ENCODE measurements around the gene TIAM1. TPM values are rescaled to one million over a fixed set of nuclear protein-coding genes. Genes with fewer than 3 reads are reported as not detected.

The TIAM1 gene
- total and polyA plus RNA-seq, 9 donors: 3.6 to 26.7 (median 7.1) TPM

DNA sequence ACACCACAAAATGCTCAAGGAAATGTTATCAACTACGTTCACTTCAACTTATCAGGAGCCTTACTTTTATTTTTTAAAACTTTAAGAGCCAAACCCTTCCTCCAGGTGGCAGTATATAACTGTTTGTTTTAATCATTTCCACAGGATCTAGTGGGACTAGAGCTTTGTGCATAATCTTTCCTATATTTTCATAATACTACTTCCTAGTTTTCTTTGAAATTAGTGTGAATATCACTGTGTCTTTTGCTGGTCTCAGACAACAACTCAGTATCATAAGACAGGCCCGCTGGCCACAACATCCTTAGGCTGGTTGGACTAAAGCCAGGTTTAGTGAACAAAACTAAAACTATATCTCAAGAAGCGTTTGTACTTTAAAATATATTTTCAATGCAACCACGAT, 145.5 kb downstream of the TIAM1 start:
- no peak for DNase-seq
- intact Hi-C loops (cut with DNase I): loop anchor here in 2 of 4 donors (5.0 to 10.0 kb wide), 2 partner anchors 376 to 1534 kb away; no protein-coding TSS in a partner anchor
- Histone ChIP-seq H3K36me3 (no peaks in the 10 kb centered on the region), H3K27me3 (no peaks in the 10 kb centered on the region), H3K4me3 (no peak overlapping the region), H3K27ac (no peak overlapping the region), H3K4me1 (ENCODE audit: insufficient read depth) (no peaks in the 10 kb centered on the region), H3K9me3 (no peaks in the 10 kb centered on the region)
- TF ChIP-seq EP300 (IDR thresholded peaks at IDR 0.05): no peak
- TF ChIP-seq, protein P1, sequence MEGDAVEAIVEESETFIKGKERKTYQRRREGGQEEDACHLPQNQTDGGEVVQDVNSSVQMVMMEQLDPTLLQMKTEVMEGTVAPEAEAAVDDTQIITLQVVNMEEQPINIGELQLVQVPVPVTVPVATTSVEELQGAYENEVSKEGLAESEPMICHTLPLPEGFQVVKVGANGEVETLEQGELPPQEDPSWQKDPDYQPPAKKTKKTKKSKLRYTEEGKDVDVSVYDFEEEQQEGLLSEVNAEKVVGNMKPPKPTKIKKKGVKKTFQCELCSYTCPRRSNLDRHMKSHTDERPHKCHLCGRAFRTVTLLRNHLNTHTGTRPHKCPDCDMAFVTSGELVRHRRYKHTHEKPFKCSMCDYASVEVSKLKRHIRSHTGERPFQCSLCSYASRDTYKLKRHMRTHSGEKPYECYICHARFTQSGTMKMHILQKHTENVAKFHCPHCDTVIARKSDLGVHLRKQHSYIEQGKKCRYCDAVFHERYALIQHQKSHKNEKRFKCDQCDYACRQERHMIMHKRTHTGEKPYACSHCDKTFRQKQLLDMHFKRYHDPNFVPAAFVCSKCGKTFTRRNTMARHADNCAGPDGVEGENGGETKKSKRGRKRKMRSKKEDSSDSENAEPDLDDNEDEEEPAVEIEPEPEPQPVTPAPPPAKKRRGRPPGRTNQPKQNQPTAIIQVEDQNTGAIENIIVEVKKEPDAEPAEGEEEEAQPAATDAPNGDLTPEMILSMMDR (IDR thresholded peaks at IDR 0.05): peak in 1 of 3 donors; percentile 15
- WGBS, 3 donors: 18 to 35% (median 19%) methylated on average over 4 of the region's 4 CpGs

DNA sequence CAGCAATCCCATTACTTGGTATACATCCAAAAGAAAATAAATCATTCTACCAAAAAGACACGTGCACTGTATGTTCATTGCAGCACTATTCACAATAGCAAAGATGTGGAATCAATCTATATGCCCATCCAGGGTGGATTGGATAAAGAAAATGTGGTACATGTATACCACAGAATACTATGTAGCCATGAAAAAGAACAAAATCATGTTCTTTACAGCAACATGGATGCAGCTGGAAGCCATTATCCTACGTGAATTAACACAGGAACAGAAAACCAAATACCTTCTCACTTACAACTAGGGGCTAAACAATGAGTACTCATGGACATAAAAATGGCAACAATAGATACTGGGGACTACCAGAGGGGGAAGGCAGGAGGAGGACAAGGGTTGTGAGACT, 147.3 kb downstream of the TIAM1 start:
- Histone ChIP-seq H3K36me3 (no peaks in the 10 kb centered on the region), H3K27me3 (no peaks in the 10 kb centered on the region), H3K9me3 (no peaks in the 10 kb centered on the region), H3K27ac (no peak overlapping the region), H3K4me3 (no peak overlapping the region), H3K4me1 (ENCODE audit: insufficient read depth) (no peaks in the 10 kb centered on the region)
- intact Hi-C loops (cut with DNase I): loop anchor here in 2 of 4 donors (5.0 to 10.0 kb wide), 2 partner anchors 378 to 1536 kb away; no protein-coding TSS in a partner anchor
- 90 to 95% (median 91%) methylated on average over 2 of the region's 2 CpGs for WGBS, 3 donors
- no peak for DNase-seq
- TF ChIP-seq POLR2A (IDR thresholded peaks at IDR 0.05): no peak
- TF ChIP-seq EP300 (IDR thresholded peaks at IDR 0.05): no peak
- TF ChIP-seq, protein P1 (IDR thresholded peaks at IDR 0.05): no peak

DNA sequence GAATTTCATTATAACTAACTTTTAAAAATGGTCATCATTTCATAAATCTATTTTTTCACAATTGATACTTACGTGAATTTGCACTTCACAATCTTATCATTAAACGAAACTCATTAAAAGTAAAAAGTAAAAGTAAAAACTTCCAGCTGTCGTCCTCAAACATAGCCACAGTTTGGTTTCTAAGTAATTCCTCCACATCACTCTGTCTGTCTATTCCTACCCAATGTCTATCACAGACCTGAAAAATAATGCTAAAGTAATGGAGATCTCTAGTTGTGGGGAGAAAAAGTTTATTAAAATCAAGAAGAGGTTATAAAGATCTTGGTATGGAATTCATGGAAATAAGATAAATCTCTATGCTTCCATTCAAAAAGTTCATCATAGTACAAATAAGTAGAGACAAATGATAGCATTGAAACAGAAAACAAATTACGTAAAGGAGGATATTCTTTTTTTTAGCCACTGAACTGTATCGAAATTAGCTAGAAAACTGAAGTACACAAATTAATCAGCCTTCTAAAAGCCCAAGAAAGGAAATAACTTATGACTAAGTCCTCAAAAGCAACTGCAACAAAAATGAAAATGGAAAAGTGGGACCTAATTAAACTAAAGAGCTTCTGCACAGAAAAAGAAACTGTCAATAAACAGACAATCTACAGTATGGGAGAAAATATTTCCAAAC, 148.6 kb downstream of the TIAM1 start:
- no peak for TF ChIP-seq POLR2A (IDR thresholded peaks at IDR 0.05)
- H3K9me3 ChIP-seq: no peaks in the 10 kb centered on the region
- DNase-seq: no peak
- 70 to 77% (median 71%) methylated on average over 5 of the region's 5 CpGs for WGBS, 3 donors
- H3K36me3 ChIP-seq: no peaks in the 10 kb centered on the region
- H3K4me3 ChIP-seq: no peak overlapping the region
- no peak overlapping the region for H3K27ac ChIP-seq
- no peaks in the 10 kb centered on the region for H3K27me3 ChIP-seq
- H3K4me1 ChIP-seq (ENCODE audit: insufficient read depth): no peaks in the 10 kb centered on the region
- intact Hi-C loops (cut with DNase I): loop anchor here in 2 of 4 donors (5.0 to 10.0 kb wide), 2 partner anchors 379 to 1537 kb away; no protein-coding TSS in a partner anchor

DNA sequence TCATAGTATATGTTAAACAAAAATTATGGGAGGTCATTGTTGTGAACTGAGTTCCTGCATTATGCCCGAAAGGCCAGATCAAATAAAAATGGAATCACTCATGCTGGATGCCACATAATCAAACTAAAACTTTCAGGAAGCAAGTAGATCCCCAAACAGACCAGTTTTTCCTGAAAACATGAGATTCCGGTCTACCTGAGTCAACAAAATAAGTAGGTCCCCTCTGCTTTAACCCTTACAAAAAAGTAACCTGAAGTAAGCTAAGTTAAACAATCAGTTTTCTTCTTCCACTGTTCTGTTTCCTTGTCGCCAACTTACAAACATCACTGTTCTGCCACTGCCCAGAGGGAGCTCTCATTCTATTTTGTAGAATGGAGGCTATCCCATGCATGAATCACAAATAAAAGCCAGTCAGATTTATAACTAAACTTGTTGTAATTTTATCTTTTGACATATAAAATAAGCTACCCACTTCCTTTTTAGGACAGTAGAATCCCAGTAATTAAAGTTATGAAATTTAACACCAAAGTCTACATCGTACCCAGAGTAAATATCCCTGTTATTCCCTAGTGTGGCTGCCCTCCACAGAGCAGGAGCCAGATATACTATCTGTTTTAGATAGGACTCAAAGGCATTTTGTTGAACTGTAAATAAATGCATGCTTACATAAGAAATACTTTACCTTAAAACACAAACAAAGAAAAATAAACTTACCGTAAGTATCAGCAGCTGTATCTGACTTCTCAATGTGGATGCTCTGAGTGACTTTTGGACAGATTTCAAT, 149.4 kb downstream of the TIAM1 start:
- intact Hi-C loops (cut with DNase I): loop anchor here in 3 of 4 donors (5.0 to 10.0 kb wide), 3 partner anchors 380 to 1538 kb away; no protein-coding TSS in a partner anchor
- Histone ChIP-seq H3K36me3 (no peaks in the 10 kb centered on the region), H3K4me3 (no peak overlapping the region), H3K27me3 (no peaks in the 10 kb centered on the region), H3K27ac (no peak overlapping the region), H3K4me1 (ENCODE audit: insufficient read depth) (no peaks in the 10 kb centered on the region), H3K9me3 (no peaks in the 10 kb centered on the region)
- no peak for DNase-seq
- TF ChIP-seq EP300 (IDR thresholded peaks at IDR 0.05) (no peak), POLR2A (IDR thresholded peaks at IDR 0.05) (no peak)
- TF ChIP-seq, protein P1 (IDR thresholded peaks at IDR 0.05): no peak
- 82 to 85% (median 84%) methylated on average over 5 of the region's 5 CpGs for WGBS, 3 donors
